ENCODE results near the gene MYO3B.

Gene MYO3B

GRCh38 chr2:170576296-170576695 is 398.3 kb downstream of the MYO3B start:
- H3K4me1 Mint-ChIP-seq: no peaks in the 10 kb centered on the region
- H3K9me3 Mint-ChIP-seq: no peaks in the 10 kb centered on the region
- ATAC-seq (ENCODE audit: low read depth) (no peak), DNase-seq (ENCODE audit: low spot score in 2 of 2) (no peak)
- no peaks in the 10 kb centered on the region for H3K36me3 Mint-ChIP-seq
- no peak overlapping the region for H3K4me3 Mint-ChIP-seq
- H3K27me3 Mint-ChIP-seq: peaks cover 5% of the 10 kb centered on the region
- no peak overlapping the region for H3K27ac Mint-ChIP-seq

DNA sequence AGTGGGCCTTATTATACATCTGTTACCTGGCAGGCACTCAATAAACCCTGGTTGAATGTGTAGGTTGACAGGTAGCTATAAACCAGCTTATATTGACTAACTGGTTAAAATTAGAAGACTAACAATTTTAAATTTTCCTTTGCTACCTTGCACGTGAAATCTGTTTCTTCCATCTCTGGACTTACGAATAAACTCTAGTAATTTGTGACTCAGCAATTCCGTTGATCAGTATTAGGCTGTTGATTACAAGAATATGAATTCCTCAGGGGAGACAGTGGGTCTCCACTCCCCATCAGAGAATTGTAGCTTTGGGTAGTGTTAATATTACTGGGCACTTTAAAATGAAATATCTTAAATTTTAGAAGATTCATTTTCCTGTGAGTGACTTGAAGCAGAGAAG is 399.4 kb downstream of the MYO3B start:
- Mint-ChIP-seq H3K9me3 (no peaks in the 10 kb centered on the region), H3K36me3 (no peaks in the 10 kb centered on the region), H3K4me3 (no peak overlapping the region)

DNA sequence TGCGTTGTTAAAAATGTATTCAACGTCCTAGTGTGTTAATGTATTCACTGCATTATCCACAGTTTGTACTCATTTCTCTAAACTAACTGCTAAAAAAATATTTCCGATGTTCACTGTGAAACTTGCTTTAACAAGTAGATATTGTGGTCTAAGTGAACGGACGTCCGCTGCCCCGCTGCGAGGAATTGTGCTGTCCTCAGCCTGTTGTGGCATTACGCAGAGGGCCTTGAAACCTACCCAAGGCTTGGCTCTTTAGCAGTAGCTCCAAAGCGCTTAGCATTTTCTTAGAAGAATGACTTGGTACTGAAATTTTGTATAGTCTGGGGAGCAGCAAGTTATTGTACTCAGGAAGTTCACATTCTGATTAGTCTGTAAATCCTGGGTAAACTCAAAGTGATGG is 400.7 kb downstream of the MYO3B start:
- Mint-ChIP-seq H3K27ac (no peak overlapping the region), H3K4me1 (no peaks in the 10 kb centered on the region), H3K36me3 (no peaks in the 10 kb centered on the region), H3K4me3 (no peak overlapping the region), H3K27me3 (no peaks in the 10 kb centered on the region), H3K9me3 (no peaks in the 10 kb centered on the region)
- DNase-seq (ENCODE audit: low spot score in 2 of 2) (no peak), ATAC-seq (ENCODE audit: low read depth) (no peak)

More for the DNA sequence above, 399.4 kb downstream of the MYO3B start:
- DNase-seq (ENCODE audit: low spot score in 2 of 2) (no peak), ATAC-seq (ENCODE audit: low read depth) (no peak)
- Mint-ChIP-seq H3K4me1 (no peaks in the 10 kb centered on the region), H3K27ac (no peak overlapping the region), H3K27me3 (peaks cover 2% of the 10 kb centered on the region)

DNA sequence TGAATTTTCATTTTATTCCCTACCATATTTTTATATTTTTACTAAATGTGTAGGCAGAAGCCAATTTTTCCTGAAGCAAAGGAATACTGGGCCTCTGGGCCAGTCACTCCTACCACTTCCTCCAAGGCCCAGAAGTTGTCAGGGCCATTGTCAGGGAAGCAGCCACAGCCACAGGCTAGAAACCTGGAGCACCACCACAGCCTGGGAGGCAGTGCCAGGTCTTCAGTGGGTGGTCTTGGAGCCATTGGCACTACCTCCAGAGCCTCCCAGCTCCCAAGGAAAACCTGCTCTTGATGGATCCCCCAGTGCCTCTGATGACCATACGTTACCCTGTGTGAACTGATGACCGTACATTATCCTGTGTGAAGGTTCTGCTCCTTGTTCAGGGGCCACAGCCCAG is 401.6 kb downstream of the MYO3B start:
- no peaks in the 10 kb centered on the region for H3K4me1 Mint-ChIP-seq
- no peak for DNase-seq (ENCODE audit: low spot score in 2 of 2)
- no peaks in the 10 kb centered on the region for H3K36me3 Mint-ChIP-seq
- no peak overlapping the region for H3K27ac Mint-ChIP-seq
- H3K9me3 Mint-ChIP-seq: no peaks in the 10 kb centered on the region
- ATAC-seq (ENCODE audit: low read depth): no peak
- no peaks in the 10 kb centered on the region for H3K27me3 Mint-ChIP-seq
- no peak overlapping the region for H3K4me3 Mint-ChIP-seq

DNA sequence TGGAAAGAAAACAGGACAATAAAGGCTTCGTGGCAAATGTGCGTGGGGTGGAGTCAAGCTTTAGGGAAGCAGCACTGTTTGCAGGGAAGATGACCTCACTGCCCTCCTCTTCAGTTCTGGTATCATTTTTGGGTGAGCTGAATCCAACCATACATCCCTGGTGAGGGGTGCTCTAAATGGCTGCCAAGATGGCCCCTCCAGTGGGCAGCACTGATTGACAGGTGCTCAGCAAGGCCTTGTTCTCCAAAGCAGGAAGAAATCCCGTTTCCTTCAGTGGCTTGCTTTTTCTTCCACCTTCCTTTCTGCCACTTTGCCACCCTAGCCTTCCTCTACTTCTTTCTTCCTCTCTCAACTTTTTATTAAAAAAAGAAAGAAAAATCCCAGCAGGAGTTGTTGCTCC is 404.4 kb downstream of the MYO3B start:
- H3K36me3 Mint-ChIP-seq: no peaks in the 10 kb centered on the region
- no peak overlapping the region for H3K4me3 Mint-ChIP-seq
- no peaks in the 10 kb centered on the region for H3K4me1 Mint-ChIP-seq
- DNase-seq (ENCODE audit: low spot score in 2 of 2) (no peak), ATAC-seq (ENCODE audit: low read depth) (no peak)
- H3K27me3 Mint-ChIP-seq: no peaks in the 10 kb centered on the region
- H3K9me3 Mint-ChIP-seq: no peaks in the 10 kb centered on the region
- H3K27ac Mint-ChIP-seq: no peak overlapping the region

DNA sequence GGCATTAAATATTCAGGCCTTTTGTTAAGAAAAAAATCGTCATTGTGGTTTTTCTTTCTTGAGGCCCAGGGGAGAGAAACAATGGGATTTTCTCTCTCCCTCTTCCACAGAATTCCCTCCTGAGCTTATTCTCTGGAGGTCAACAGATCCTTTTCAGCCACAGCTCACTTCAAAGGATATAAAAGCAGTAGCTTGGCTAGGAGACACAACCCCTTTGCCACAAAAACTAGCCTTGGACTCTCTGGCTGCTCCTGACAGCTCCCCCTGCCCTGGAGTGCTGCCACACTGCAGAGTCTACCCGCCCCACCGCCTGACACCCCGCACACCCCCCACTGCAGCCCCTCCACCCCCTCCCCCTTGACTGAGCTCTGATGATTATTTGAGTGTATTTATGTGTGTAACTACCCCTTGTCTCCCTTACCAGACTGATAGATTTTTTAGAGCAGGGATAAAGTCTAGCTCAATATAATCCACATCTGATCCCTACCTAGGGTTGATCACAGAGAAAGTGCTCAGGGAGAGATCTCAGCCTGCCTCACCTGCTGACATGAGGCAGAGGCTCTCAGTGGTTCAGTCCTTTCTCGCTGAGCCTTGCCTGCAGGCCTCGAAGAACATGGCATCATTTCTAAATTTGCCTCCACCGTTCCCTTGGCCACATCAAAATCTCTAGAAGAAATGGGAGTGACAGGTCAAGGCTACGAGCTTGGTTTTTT is 405.0 kb downstream of the MYO3B start:
- Mint-ChIP-seq H3K4me3 (no peak overlapping the region), H3K36me3 (no peaks in the 10 kb centered on the region), H3K4me1 (no peaks in the 10 kb centered on the region), H3K27ac (no peak overlapping the region), H3K9me3 (no peaks in the 10 kb centered on the region), H3K27me3 (no peaks in the 10 kb centered on the region)
- DNase-seq (ENCODE audit: low spot score in 2 of 2) (no peak), ATAC-seq (ENCODE audit: low read depth) (no peak)

- DNase-seq (ENCODE audit: low spot score in 2 of 2) (no peak), ATAC-seq (ENCODE audit: low read depth) (no peak)
- Mint-ChIP-seq H3K27ac (no peak overlapping the region), H3K4me3 (no peak overlapping the region), H3K4me1 (no peaks in the 10 kb centered on the region), H3K27me3 (peaks cover 4% of the 10 kb centered on the region), H3K9me3 (peaks cover 2% of the 10 kb centered on the region), H3K36me3 (no peaks in the 10 kb centered on the region)
Observed at GRCh38 chr2:170585067-170585466, 407.1 kb downstream of the MYO3B start.

GRCh38 chr2:170586571-170587095 is 408.7 kb downstream of the MYO3B start:
- ATAC-seq (ENCODE audit: low read depth): no peak

DNA sequence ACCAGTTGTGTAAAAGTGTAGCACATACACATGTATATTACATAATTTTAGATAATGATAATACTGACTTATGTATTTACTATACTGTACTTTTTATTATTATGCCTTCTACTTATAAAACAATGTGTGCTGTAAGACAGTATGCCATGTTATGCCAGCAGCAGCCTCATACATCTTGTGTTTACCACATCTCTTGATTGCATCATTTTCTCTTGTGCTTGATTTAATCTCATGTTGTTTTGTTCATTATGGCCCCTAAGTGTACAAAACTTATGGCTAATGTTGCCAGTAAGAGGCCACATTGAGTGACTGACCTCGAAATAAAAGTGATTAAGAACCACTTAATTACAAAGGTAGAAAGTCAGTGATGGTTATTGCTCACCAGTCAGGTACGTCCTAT is 409.2 kb downstream of the MYO3B start:
- H3K27ac Mint-ChIP-seq: no peak overlapping the region
- H3K4me3 Mint-ChIP-seq: no peak overlapping the region
- peaks cover 4% of the 10 kb centered on the region for H3K27me3 Mint-ChIP-seq
- DNase-seq (ENCODE audit: low spot score in 2 of 2): no peak
- H3K4me1 Mint-ChIP-seq: no peaks in the 10 kb centered on the region
- no peak for ATAC-seq (ENCODE audit: low read depth)
- peaks cover 2% of the 10 kb centered on the region for H3K9me3 Mint-ChIP-seq
- H3K36me3 Mint-ChIP-seq: no peaks in the 10 kb centered on the region

More at GRCh38 chr2:170586571-170587095, 408.7 kb downstream of the MYO3B start:
- no peak overlapping the region for H3K4me3 Mint-ChIP-seq
- H3K36me3 Mint-ChIP-seq: no peaks in the 10 kb centered on the region
- no peak overlapping the region for H3K27ac Mint-ChIP-seq
- H3K27me3 Mint-ChIP-seq: peaks cover 4% of the 10 kb centered on the region
- H3K4me1 Mint-ChIP-seq: no peaks in the 10 kb centered on the region
- no peak for DNase-seq (ENCODE audit: low spot score in 2 of 2)
- H3K9me3 Mint-ChIP-seq: peaks cover 2% of the 10 kb centered on the region

- H3K4me1 Mint-ChIP-seq: no peaks in the 10 kb centered on the region
- H3K27ac Mint-ChIP-seq: no peak overlapping the region
- H3K27me3 Mint-ChIP-seq: peaks cover 4% of the 10 kb centered on the region
- peaks cover 2% of the 10 kb centered on the region for H3K9me3 Mint-ChIP-seq
- no peaks in the 10 kb centered on the region for H3K36me3 Mint-ChIP-seq
- H3K4me3 Mint-ChIP-seq: no peak overlapping the region
- ATAC-seq (ENCODE audit: low read depth): no peak
- DNase-seq (ENCODE audit: low spot score in 2 of 2): no peak
Observed at GRCh38 chr2:170587922-170588321, 410.0 kb downstream of the MYO3B start.

GRCh38 chr2:170588729-170589128 is 410.8 kb downstream of the MYO3B start:
- ATAC-seq (ENCODE audit: low read depth) (no peak), DNase-seq (ENCODE audit: low spot score in 2 of 2) (no peak)
- peaks cover 2% of the 10 kb centered on the region for H3K9me3 Mint-ChIP-seq
- H3K36me3 Mint-ChIP-seq: no peaks in the 10 kb centered on the region
- H3K4me1 Mint-ChIP-seq: no peaks in the 10 kb centered on the region
- H3K27me3 Mint-ChIP-seq: peaks cover 4% of the 10 kb centered on the region
- H3K4me3 Mint-ChIP-seq: no peak overlapping the region
- H3K27ac Mint-ChIP-seq: no peak overlapping the region

- peaks cover 6% of the 10 kb centered on the region for H3K27me3 Mint-ChIP-seq
- no peaks in the 10 kb centered on the region for H3K4me1 Mint-ChIP-seq
- H3K36me3 Mint-ChIP-seq: no peaks in the 10 kb centered on the region
- DNase-seq (ENCODE audit: low spot score in 2 of 2): no peak
- H3K27ac Mint-ChIP-seq: no peak overlapping the region
- H3K9me3 Mint-ChIP-seq: no peaks in the 10 kb centered on the region
- no peak for ATAC-seq (ENCODE audit: low read depth)
- no peak overlapping the region for H3K4me3 Mint-ChIP-seq
Observed at GRCh38 chr2:170596576-170596975, 418.6 kb downstream of the MYO3B start.

GRCh38 chr2:170598067-170598395 is 420.1 kb downstream of the MYO3B start:
- H3K27ac Mint-ChIP-seq: no peak overlapping the region
- no peaks in the 10 kb centered on the region for H3K4me1 Mint-ChIP-seq

DNA sequence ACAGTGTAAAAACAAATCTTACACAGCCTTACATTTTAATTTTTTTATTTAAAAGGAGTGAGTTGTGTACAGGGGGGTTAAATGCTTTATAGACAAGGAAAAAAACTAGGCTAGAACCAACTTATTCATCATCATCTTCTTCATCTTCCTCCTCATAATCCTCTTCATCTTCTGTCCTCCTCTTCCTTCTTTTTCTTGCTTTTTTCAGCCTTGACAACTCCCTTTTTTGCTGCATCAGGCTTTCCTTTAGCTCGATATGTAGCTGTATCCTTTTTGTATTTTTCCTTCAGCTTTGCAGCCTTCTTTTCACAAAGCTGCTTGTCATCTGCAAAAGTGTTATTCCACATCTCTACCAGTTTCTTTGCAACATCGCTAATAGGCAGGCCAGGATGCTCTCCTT is 423.5 kb downstream of the MYO3B start:
- Mint-ChIP-seq H3K4me1 (no peaks in the 10 kb centered on the region), H3K27ac (no peak overlapping the region), H3K27me3 (peaks cover 10% of the 10 kb centered on the region), H3K36me3 (no peaks in the 10 kb centered on the region), H3K4me3 (no peak overlapping the region), H3K9me3 (peaks cover 3% of the 10 kb centered on the region)
- ATAC-seq (ENCODE audit: low read depth) (no peak), DNase-seq (ENCODE audit: low spot score in 2 of 2) (no peak)

More at GRCh38 chr2:170598067-170598395, 420.1 kb downstream of the MYO3B start:
- no peaks in the 10 kb centered on the region for H3K36me3 Mint-ChIP-seq
- H3K9me3 Mint-ChIP-seq: no peaks in the 10 kb centered on the region
- peaks cover 7% of the 10 kb centered on the region for H3K27me3 Mint-ChIP-seq
- no peak overlapping the region for H3K4me3 Mint-ChIP-seq
- ATAC-seq (ENCODE audit: low read depth): no peak
- DNase-seq (ENCODE audit: low spot score in 2 of 2): no peak

GRCh38 chr2:170605862-170606261 is 427.9 kb downstream of the MYO3B start:
- H3K4me1 Mint-ChIP-seq: no peaks in the 10 kb centered on the region
- H3K27me3 Mint-ChIP-seq: peaks cover 7% of the 10 kb centered on the region
- H3K9me3 Mint-ChIP-seq: peaks cover 3% of the 10 kb centered on the region
- ATAC-seq (ENCODE audit: low read depth) (no peak), DNase-seq (ENCODE audit: low spot score in 2 of 2) (no peak)
- H3K4me3 Mint-ChIP-seq: no peak overlapping the region
- no peaks in the 10 kb centered on the region for H3K36me3 Mint-ChIP-seq
- no peak overlapping the region for H3K27ac Mint-ChIP-seq

All from memory B cell (primary cell).